Activated T-helper 2 cell treated with anti-CD3 and anti-CD28 coated beads, Interferon-gamma antibody, Interleukin-2, Interleukin-4, amounts not matched to agents 10 μg/mL and 5 μg/mL and 100 μg/mL, durations not matched to agents 14 hours and 24 hours and 36 hours (primary cell): Measurements from ENCODE around the gene TLCD5. TPM values are rescaled to one million over a fixed set of nuclear protein-coding genes. Genes with fewer than 3 reads are reported as not detected.

Source experiments
- DNase-seq: peaks from one replicate; pipeline ENCODE4 v3.0.0; 2021; ENCODE audit warnings: low spot score
- H3K27ac Mint-ChIP-seq: one replicate; pipeline ENCODE4 v1.8.0; 2021; ENCODE audit warnings: mixed read lengths
- H3K27me3 Mint-ChIP-seq: one replicate; pipeline ENCODE4 v1.8.0; 2021; ENCODE audit warnings: low read depth, mixed read lengths
- H3K36me3 Mint-ChIP-seq: one replicate; pipeline ENCODE4 v1.8.0; 2021; ENCODE audit warnings: low read depth, mixed read lengths
- H3K4me1 Mint-ChIP-seq: one replicate; pipeline ENCODE4 v1.8.0; 2021; ENCODE audit warnings: low read depth, mixed read lengths
- H3K4me3 Mint-ChIP-seq: one replicate; pipeline ENCODE4 v1.8.0; 2021; ENCODE audit warnings: low read depth, mild to moderate bottlenecking, moderate library complexity, mixed read lengths
- H3K9me3 Mint-ChIP-seq: one replicate; pipeline ENCODE4 v1.8.0; 2021; ENCODE audit warnings: mixed read lengths
- intact Hi-C: fragments of 100-400 bp; cut with micrococcal nuclease; formaldehyde crosslinking; loops from one replicate; pipeline ENCODE4 v1.15.1; 2023
- total RNA-seq: library from RNA; stranded (reverse); gene quantifications from 2 replicates; pipeline ENCODE4 v1.2.3, GENCODE V29; 2022

The TLCD5 gene
- total RNA-seq, 1 donor from 2014 or later, result 0.41 TPM

GRCh38 chr11:120317689-120318480, 7.2 kb upstream of the TLCD5 start:
- Mint-ChIP-seq H3K9me3 (no peaks in the 10 kb centered on the region), H3K36me3 (no peaks in the 10 kb centered on the region), H3K4me1 (no peaks in the 10 kb centered on the region), H3K4me3 (no peak overlapping the region), H3K27me3 (peaks cover 34% of the 10 kb centered on the region), H3K27ac (no peak overlapping the region)
- no peak for DNase-seq
- intact Hi-C loops, result no loop called here

- no peaks in the 10 kb centered on the region for H3K36me3 Mint-ChIP-seq
- no peak overlapping the region for H3K4me3 Mint-ChIP-seq
- H3K9me3 Mint-ChIP-seq, result no peaks in the 10 kb centered on the region
- H3K4me1 Mint-ChIP-seq, result no peaks in the 10 kb centered on the region
- DNase-seq, result no peak
- intact Hi-C loops, result no loop called here
- no peak overlapping the region for H3K27ac Mint-ChIP-seq
- H3K27me3 Mint-ChIP-seq, result peaks cover 41% of the 10 kb centered on the region
Observed at GRCh38 chr11:120318906-120319305, 6.2 kb upstream of the TLCD5 start.

GRCh38 chr11:120326228-120326627, 1.1 kb downstream of the TLCD5 start:
- Mint-ChIP-seq H3K4me3 (peak overlapping the region; percentile 51), H3K36me3 (no peaks in the 10 kb centered on the region), H3K27ac (no peak overlapping the region), H3K27me3 (peaks cover 55% of the 10 kb centered on the region), H3K9me3 (no peaks in the 10 kb centered on the region), H3K4me1 (peaks cover 17% of the 10 kb centered on the region)
- no peak for DNase-seq
- intact Hi-C loops, result no loop called here

GRCh38 chr11:120326845-120327281, 1.8 kb downstream of the TLCD5 start:
- intact Hi-C loops, result no loop called here

GRCh38 chr11:120327311-120327710, 2.2 kb downstream of the TLCD5 start:
- Mint-ChIP-seq H3K36me3 (no peaks in the 10 kb centered on the region), H3K4me3 (no peak overlapping the region), H3K27me3 (peaks cover 58% of the 10 kb centered on the region), H3K9me3 (no peaks in the 10 kb centered on the region), H3K27ac (no peak overlapping the region), H3K4me1 (peaks cover 17% of the 10 kb centered on the region)
- DNase-seq, result no peak
- intact Hi-C loops, result no loop called here

More at GRCh38 chr11:120326845-120327281, 1.8 kb downstream of the TLCD5 start:
- Mint-ChIP-seq H3K27me3 (peaks cover 58% of the 10 kb centered on the region), H3K4me3 (peak overlapping the region; percentile 1), H3K4me1 (peaks cover 17% of the 10 kb centered on the region), H3K36me3 (no peaks in the 10 kb centered on the region), H3K9me3 (no peaks in the 10 kb centered on the region), H3K27ac (no peak overlapping the region)
- no peak for DNase-seq

- Mint-ChIP-seq H3K36me3 (no peaks in the 10 kb centered on the region), H3K27ac (no peak overlapping the region), H3K27me3 (peaks cover 50% of the 10 kb centered on the region), H3K4me3 (no peak overlapping the region), H3K4me1 (peaks cover 17% of the 10 kb centered on the region), H3K9me3 (no peaks in the 10 kb centered on the region)
- intact Hi-C loops, result no loop called here
- DNase-seq, result no peak
Observed at GRCh38 chr11:120329556-120329955, 4.5 kb downstream of the TLCD5 start.

- Mint-ChIP-seq H3K27ac (no peak overlapping the region), H3K9me3 (no peaks in the 10 kb centered on the region), H3K36me3 (no peaks in the 10 kb centered on the region), H3K27me3 (peaks cover 47% of the 10 kb centered on the region), H3K4me3 (no peak overlapping the region), H3K4me1 (peaks cover 17% of the 10 kb centered on the region)
- no peak for DNase-seq
- intact Hi-C loops, result loop anchor here (10.0 kb wide), 1 partner anchor 355 kb away; no protein-coding TSS in a partner anchor
Observed at GRCh38 chr11:120330045-120330444, 4.9 kb downstream of the TLCD5 start.

- DNase-seq, result no peak
- no peak overlapping the region for H3K4me3 Mint-ChIP-seq
- no peaks in the 10 kb centered on the region for H3K36me3 Mint-ChIP-seq
- intact Hi-C loops, result loop anchor here (10.0 kb wide), 1 partner anchor 353 kb away; no protein-coding TSS in a partner anchor
- no peaks in the 10 kb centered on the region for H3K9me3 Mint-ChIP-seq
- no peak overlapping the region for H3K27ac Mint-ChIP-seq
- H3K27me3 Mint-ChIP-seq, result peaks cover 41% of the 10 kb centered on the region
- peaks cover 14% of the 10 kb centered on the region for H3K4me1 Mint-ChIP-seq
Observed at GRCh38 chr11:120331301-120331996, 6.3 kb downstream of the TLCD5 start.

GRCh38 chr11:120332822-120333716, 8.0 kb downstream of the TLCD5 start:
- Mint-ChIP-seq H3K36me3 (peaks cover 4% of the 10 kb centered on the region), H3K9me3 (no peaks in the 10 kb centered on the region), H3K4me3 (no peak overlapping the region), H3K27me3 (peaks cover 40% of the 10 kb centered on the region), H3K4me1 (peaks cover 15% of the 10 kb centered on the region), H3K27ac (no peak overlapping the region)
- DNase-seq, result no peak
- intact Hi-C loops, result loop anchor here (10.0 kb wide), 1 partner anchor 352 kb away; no protein-coding TSS in a partner anchor

- peaks cover 17% of the 10 kb centered on the region for H3K4me1 Mint-ChIP-seq
- H3K27me3 Mint-ChIP-seq, result peaks cover 44% of the 10 kb centered on the region
- no peak overlapping the region for H3K4me3 Mint-ChIP-seq
- H3K36me3 Mint-ChIP-seq, result peaks cover 5% of the 10 kb centered on the region
- no peak overlapping the region for H3K27ac Mint-ChIP-seq
- no peak for DNase-seq
- H3K9me3 Mint-ChIP-seq, result no peaks in the 10 kb centered on the region
- intact Hi-C loops, result loop anchor here (10.0 kb wide), 1 partner anchor 351 kb away; no protein-coding TSS in a partner anchor
Observed at GRCh38 chr11:120333801-120334200, 8.7 kb downstream of the TLCD5 start.

GRCh38 chr11:120334332-120334731, 9.2 kb downstream of the TLCD5 start:
- Mint-ChIP-seq H3K4me3 (no peak overlapping the region), H3K9me3 (no peaks in the 10 kb centered on the region), H3K36me3 (peaks cover 5% of the 10 kb centered on the region), H3K4me1 (peaks cover 18% of the 10 kb centered on the region), H3K27ac (no peak overlapping the region), H3K27me3 (peaks cover 46% of the 10 kb centered on the region)
- no peak for DNase-seq
- intact Hi-C loops, result loop anchor here (10.0 kb wide), 1 partner anchor 350 kb away; no protein-coding TSS in a partner anchor

- Mint-ChIP-seq H3K4me3 (peak overlapping the region; percentile 73), H3K4me1 (peaks cover 25% of the 10 kb centered on the region), H3K27ac (no peak overlapping the region), H3K9me3 (no peaks in the 10 kb centered on the region), H3K36me3 (peaks cover 5% of the 10 kb centered on the region), H3K27me3 (peaks cover 48% of the 10 kb centered on the region)
- DNase-seq, result no peak
- intact Hi-C loops, result loop anchor here (10.0 kb wide), 1 partner anchor 350 kb away; no protein-coding TSS in a partner anchor
Observed at GRCh38 chr11:120334894-120335462, 9.9 kb downstream of the TLCD5 start.
